ENCODE results near the gene MAEA.

DNA sequence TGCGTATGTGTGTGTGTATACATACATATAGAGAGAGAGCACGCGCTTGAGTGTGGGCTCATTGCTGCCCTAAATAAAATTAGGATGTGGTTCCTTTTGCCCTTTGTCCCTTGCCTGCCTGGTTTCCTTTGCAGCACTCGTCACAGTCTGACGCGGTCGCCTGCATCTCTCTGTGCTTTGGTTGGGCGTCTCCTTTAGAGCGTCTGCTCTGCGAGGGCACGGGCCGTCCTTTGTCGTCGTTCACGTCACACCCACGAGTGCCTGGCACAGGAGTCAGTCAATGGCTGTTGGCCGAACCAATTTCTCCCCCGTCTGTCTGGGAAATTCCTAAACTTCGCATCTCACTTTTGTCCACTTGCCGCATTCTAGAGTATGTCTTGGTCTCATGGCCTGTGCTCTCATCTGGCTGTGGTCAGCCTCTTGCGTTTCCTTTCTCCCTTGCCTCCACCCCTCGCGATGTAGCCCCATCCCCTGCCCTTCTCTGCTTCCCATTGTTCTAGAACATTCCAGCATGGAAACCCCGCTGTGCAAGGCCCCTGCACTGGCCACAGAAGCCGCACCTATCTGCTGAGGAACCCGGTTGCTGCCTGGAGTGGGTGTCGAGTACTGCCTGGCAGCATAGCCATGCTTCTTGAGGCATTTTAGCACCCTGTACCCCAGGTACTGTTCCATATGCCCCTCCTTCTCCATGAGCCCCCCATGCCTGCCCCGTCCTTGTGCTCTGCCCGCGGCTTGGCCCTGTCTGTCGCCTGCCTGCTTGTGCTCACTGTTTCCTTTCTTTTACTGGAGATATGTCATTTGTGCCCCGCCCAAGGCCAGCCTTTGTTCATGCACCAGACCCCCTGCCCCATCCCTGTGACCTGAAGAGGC, 8.0 kb downstream of the MAEA start:
- TF ChIP-seq, protein P1, sequence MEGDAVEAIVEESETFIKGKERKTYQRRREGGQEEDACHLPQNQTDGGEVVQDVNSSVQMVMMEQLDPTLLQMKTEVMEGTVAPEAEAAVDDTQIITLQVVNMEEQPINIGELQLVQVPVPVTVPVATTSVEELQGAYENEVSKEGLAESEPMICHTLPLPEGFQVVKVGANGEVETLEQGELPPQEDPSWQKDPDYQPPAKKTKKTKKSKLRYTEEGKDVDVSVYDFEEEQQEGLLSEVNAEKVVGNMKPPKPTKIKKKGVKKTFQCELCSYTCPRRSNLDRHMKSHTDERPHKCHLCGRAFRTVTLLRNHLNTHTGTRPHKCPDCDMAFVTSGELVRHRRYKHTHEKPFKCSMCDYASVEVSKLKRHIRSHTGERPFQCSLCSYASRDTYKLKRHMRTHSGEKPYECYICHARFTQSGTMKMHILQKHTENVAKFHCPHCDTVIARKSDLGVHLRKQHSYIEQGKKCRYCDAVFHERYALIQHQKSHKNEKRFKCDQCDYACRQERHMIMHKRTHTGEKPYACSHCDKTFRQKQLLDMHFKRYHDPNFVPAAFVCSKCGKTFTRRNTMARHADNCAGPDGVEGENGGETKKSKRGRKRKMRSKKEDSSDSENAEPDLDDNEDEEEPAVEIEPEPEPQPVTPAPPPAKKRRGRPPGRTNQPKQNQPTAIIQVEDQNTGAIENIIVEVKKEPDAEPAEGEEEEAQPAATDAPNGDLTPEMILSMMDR (IDR thresholded peaks at IDR 0.05), result no peak
- TF ChIP-seq EZH2 (IDR thresholded peaks at IDR 0.05), result no peak
